Skeletal muscle cell (primary cell): Measurements from ENCODE around the gene PPM1H.
"Not testable (repeated sequence)": the region's sequence is repeated elsewhere in the genome, so short reads cannot be mapped to it uniquely, and the experiment has no call there.

ENCODE experiments used
- DNase-seq: peaks from one replicate; pipeline ENCODE4 v3.0.0-alpha.2; 2010; ENCODE audit warnings: low read depth
- H3K4me3 ChIP-seq: 2 replicates; pipeline ENCODE4 v1.5.1; 2011; ENCODE audit warnings: low read depth, mild to moderate bottlenecking, control low read depth, low read length, moderate library complexity

The PPM1H gene

GRCh38 chr12:62729579-62730544, 205.1 kb downstream of the PPM1H start:
- not testable (repeated sequence) for H3K4me3 ChIP-seq, DNase-seq

GRCh38 chr12:62728741-62729140, 206.2 kb downstream of the PPM1H start:
- DNase-seq, result no peak
- H3K4me3 ChIP-seq, result no peak overlapping the region

- H3K4me3 ChIP-seq, result no peak overlapping the region
- no peak for DNase-seq
Observed at GRCh38 chr12:62726471-62726980, 208.4 kb downstream of the PPM1H start.

GRCh38 chr12:62725781-62726180, 209.2 kb downstream of the PPM1H start:
- DNase-seq, result no peak
- H3K4me3 ChIP-seq, result no peak overlapping the region

GRCh38 chr12:62724947-62725451, 210.0 kb downstream of the PPM1H start:
- DNase-seq, result peak; percentile 93
- no peak overlapping the region for H3K4me3 ChIP-seq

- H3K4me3 ChIP-seq, result no peak overlapping the region
- no peak for DNase-seq
Observed at GRCh38 chr12:62724285-62724684, 210.7 kb downstream of the PPM1H start.

- no peak overlapping the region for H3K4me3 ChIP-seq
- no peak for DNase-seq
Observed at GRCh38 chr12:62722971-62723680, 211.8 kb downstream of the PPM1H start.

- no peak overlapping the region for H3K4me3 ChIP-seq
- DNase-seq, result no peak
Observed at GRCh38 chr12:62720661-62721330, 214.2 kb downstream of the PPM1H start.

GRCh38 chr12:62720025-62720424, 214.9 kb downstream of the PPM1H start:
- no peak overlapping the region for H3K4me3 ChIP-seq
- no peak for DNase-seq

GRCh38 chr12:62718762-62719426, 216.1 kb downstream of the PPM1H start:
- H3K4me3 ChIP-seq, result no peak overlapping the region
- DNase-seq, result no peak

GRCh38 chr12:62717643-62718042, 217.3 kb downstream of the PPM1H start:
- no peak overlapping the region for H3K4me3 ChIP-seq
- DNase-seq, result no peak

GRCh38 chr12:62716866-62717525, 218.0 kb downstream of the PPM1H start:
- DNase-seq, result no peak
- no peak overlapping the region for H3K4me3 ChIP-seq

GRCh38 chr12:62716037-62716436, 218.9 kb downstream of the PPM1H start:
- no peak for DNase-seq
- H3K4me3 ChIP-seq, result no peak overlapping the region

- H3K4me3 ChIP-seq, result no peak overlapping the region
- no peak for DNase-seq
Observed at GRCh38 chr12:62714774-62715721, 219.9 kb downstream of the PPM1H start.

GRCh38 chr12:62714181-62714773, 220.7 kb downstream of the PPM1H start:
- DNase-seq, result no peak
- H3K4me3 ChIP-seq, result no peak overlapping the region

GRCh38 chr12:62713723-62714122, 221.2 kb downstream of the PPM1H start:
- DNase-seq, result no peak
- H3K4me3 ChIP-seq, result no peak overlapping the region
